ENCODE data around the gene TSR3. TPM values are rescaled to one million over a fixed set of nuclear protein-coding genes. Genes with fewer than 3 reads are reported as not detected.

TSR3 gene
- polyA plus RNA-seq, 1 of the 3 experiments (the other 2 are of a cell fraction): 87.3 TPM

DNA sequence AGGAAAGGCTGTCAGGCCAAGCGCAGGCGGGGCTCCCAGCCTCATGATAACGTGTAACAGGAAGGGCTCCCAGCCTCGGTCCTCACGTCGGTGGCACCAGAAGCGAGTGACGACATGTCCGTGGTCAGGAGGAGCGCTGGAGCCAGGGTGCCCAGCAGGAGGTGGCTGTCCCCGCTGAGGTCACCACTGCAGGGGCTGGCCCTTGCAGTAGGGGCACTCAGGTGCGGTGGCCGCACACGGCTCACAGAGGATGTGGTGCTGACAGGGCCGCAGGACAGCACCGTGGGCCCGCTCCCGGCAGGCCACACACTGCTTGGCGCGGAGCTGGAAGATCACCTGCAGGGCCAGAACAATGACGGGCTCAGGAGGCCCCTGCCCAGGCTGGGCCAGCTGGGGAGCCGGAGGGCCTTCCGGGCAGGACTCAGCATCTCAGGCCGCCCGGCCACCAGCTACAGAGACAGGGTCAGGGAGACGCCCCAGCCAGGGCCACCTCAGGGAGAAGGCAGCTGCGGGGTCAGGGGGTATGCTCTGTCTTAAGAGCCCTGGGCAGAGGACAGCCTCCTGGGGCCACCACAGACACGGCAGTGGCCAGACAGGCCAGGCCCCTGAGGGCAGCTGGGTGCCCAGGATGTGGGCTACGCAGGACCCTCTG, 14.5 kb upstream of the TSR3 start:
- Histone ChIP-seq H3K36me3 (replicated peaks in 1 of 2; ENCODE audit: control insufficient read depth in 1 of 2, insufficient read depth in 2 of 2, low read length in 1 of 2) (peaks cover 10 to 58% of the 10 kb centered on the region in 2 experiments), H3F3A (replicated peaks; ENCODE audit: insufficient read depth) (peaks cover 11% of the 10 kb centered on the region), H3K9me2 (no peaks in the 10 kb centered on the region), H3K27me3 (ENCODE audit: insufficient read depth) (no peaks in the 10 kb centered on the region), H3K27ac (ENCODE audit: low read depth in 2 of 2, low read length in 1 of 2) (no peak overlapping the region), H3K4me2 (no peak overlapping the region), H3K9me3 (no peaks in the 10 kb centered on the region), H3K4me3 (ENCODE audit: low read depth in 2 of 2, low read length in 1 of 2) (no peak overlapping the region), H4K20me1 (ENCODE audit: insufficient read depth) (peaks cover 5% of the 10 kb centered on the region; the same call in 1 of the 2 replicates), H2AFZ (ENCODE audit: low read depth) (no peak overlapping the region), H3K9ac (no peak overlapping the region), H3K79me2 (ENCODE audit: insufficient read depth) (peaks cover 16% of the 10 kb centered on the region; the same call in 1 of the 2 replicates), H3K4me1 (ENCODE audit: control insufficient read depth in 1 of 2, insufficient read depth in 2 of 2, low read depth in 1 of 2, low read length in 1 of 2) (no peaks in the 10 kb centered on the region)
- ChIA-PET CTCF (interaction anchor here (0.6 kb wide), 1 partner anchor 27 kb away, joined by 4 read pairs; no protein-coding TSS in a partner anchor), POLR2A (no interaction called here)
- DNase-seq: no peak
- 97% methylated on average over 11 of the region's 29 CpGs for WGBS (ENCODE audit: low lambda C conversion rate)
- TF ChIP-seq FOXJ3 (CRISPR knock-in tag; IDR thresholded peaks at IDR 0.05): no peak
- TF ChIP-seq MEF2A (IDR thresholded peaks at IDR 0.05; ENCODE audit: borderline replicate concordance, low read depth): no peak
- TF ChIP-seq EZH2phosphoT487 (IDR thresholded peaks at IDR 0.05; ENCODE audit: borderline replicate concordance, low read depth): no peak
- TF ChIP-seq MXI1 (IDR thresholded peaks at IDR 0.05; ENCODE audit: low read depth, low read length): no peak
- TF ChIP-seq ELF1 (IDR thresholded peaks at IDR 0.05): no peak
- TF ChIP-seq RFX5 (IDR thresholded peaks at IDR 0.05; ENCODE audit: low read length): no peak
- no peak for TF ChIP-seq RXRA (IDR thresholded peaks at IDR 0.05; ENCODE audit: borderline replicate concordance, low read depth)
- no peak for TF ChIP-seq CHD2 (IDR thresholded peaks at IDR 0.05; ENCODE audit: low read length, partially characterized antibody)
- TF ChIP-seq, protein P1, sequence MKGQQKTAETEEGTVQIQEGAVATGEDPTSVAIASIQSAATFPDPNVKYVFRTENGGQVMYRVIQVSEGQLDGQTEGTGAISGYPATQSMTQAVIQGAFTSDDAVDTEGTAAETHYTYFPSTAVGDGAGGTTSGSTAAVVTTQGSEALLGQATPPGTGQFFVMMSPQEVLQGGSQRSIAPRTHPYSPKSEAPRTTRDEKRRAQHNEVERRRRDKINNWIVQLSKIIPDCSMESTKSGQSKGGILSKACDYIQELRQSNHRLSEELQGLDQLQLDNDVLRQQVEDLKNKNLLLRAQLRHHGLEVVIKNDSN (IDR thresholded peaks at IDR 0.05; ENCODE audit: borderline replicate concordance, low read depth): no peak
- no peak for TF ChIP-seq GABPA (IDR thresholded peaks at IDR 0.05; ENCODE audit: low read depth)
- no peak for TF ChIP-seq RAD21 (IDR thresholded peaks at IDR 0.05; ENCODE audit: low read length)
- TF ChIP-seq, protein P2, sequence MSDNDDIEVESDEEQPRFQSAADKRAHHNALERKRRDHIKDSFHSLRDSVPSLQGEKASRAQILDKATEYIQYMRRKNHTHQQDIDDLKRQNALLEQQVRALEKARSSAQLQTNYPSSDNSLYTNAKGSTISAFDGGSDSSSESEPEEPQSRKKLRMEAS (IDR thresholded peaks at IDR 0.05; ENCODE audit: low read depth): no peak
- TF ChIP-seq, protein P3, sequence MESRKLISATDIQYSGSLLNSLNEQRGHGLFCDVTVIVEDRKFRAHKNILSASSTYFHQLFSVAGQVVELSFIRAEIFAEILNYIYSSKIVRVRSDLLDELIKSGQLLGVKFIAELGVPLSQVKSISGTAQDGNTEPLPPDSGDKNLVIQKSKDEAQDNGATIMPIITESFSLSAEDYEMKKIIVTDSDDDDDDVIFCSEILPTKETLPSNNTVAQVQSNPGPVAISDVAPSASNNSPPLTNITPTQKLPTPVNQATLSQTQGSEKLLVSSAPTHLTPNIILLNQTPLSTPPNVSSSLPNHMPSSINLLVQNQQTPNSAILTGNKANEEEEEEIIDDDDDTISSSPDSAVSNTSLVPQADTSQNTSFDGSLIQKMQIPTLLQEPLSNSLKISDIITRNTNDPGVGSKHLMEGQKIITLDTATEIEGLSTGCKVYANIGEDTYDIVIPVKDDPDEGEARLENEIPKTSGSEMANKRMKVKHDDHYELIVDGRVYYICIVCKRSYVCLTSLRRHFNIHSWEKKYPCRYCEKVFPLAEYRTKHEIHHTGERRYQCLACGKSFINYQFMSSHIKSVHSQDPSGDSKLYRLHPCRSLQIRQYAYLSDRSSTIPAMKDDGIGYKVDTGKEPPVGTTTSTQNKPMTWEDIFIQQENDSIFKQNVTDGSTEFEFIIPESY (IDR thresholded peaks at IDR 0.05; ENCODE audit: borderline replicate concordance, low read depth): no peak
- TF ChIP-seq, protein P4, sequence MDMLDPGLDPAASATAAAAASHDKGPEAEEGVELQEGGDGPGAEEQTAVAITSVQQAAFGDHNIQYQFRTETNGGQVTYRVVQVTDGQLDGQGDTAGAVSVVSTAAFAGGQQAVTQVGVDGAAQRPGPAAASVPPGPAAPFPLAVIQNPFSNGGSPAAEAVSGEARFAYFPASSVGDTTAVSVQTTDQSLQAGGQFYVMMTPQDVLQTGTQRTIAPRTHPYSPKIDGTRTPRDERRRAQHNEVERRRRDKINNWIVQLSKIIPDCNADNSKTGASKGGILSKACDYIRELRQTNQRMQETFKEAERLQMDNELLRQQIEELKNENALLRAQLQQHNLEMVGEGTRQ (IDR thresholded peaks at IDR 0.05; ENCODE audit: borderline replicate concordance, low read depth, low read length): no peak
- TF ChIP-seq NFIC (IDR thresholded peaks at IDR 0.05; ENCODE audit: borderline replicate concordance): no peak

All from SK-N-SH (cell line).